Measurements from ENCODE around the gene TMEM121.

- TF ChIP-seq CTCF (IDR thresholded peaks at IDR 0.05) (no peak), POLR2AphosphoS5 (IDR thresholded peaks at IDR 0.05; ENCODE audit: insufficient read depth in 1 of 2, low read depth in 1 of 2) (no peak), POLR2A (IDR thresholded peaks at IDR 0.05) (no peak)
Observed at GRCh38 chr14:105492031-105492970, 34.1 kb upstream of the TMEM121 start.
